GM18526 (cell line): ENCODE results near the gene SIGLEC15.

ENCODE experiments used
- POLR2A ChIP-seq: IDR thresholded peaks from 3 replicates; pipeline ENCODE4 v1.6.1; 2011; ENCODE audit not compliant: insufficient read length; ENCODE audit errors: extremely low read depth

The SIGLEC15 gene

GRCh38 chr18:45805551-45805950, 19.9 kb upstream of the SIGLEC15 start:
- TF ChIP-seq POLR2A: no peak

GRCh38 chr18:45806226-45806625, 19.2 kb upstream of the SIGLEC15 start:
- TF ChIP-seq POLR2A: no peak

GRCh38 chr18:45817543-45817942, 7.9 kb upstream of the SIGLEC15 start:
- no peak for TF ChIP-seq POLR2A

GRCh38 chr18:45820106-45820745, 5.2 kb upstream of the SIGLEC15 start:
- TF ChIP-seq POLR2A: no peak

GRCh38 chr18:45821026-45821425, 4.4 kb upstream of the SIGLEC15 start:
- TF ChIP-seq POLR2A: no peak

- TF ChIP-seq POLR2A: no peak
Observed at GRCh38 chr18:45821711-45822110, 3.8 kb upstream of the SIGLEC15 start.

- no peak for TF ChIP-seq POLR2A
Observed at GRCh38 chr18:45826084-45826483, 609 bp downstream of the SIGLEC15 start.

- no peak for TF ChIP-seq POLR2A
Observed at GRCh38 chr18:45828917-45829811, 3.7 kb downstream of the SIGLEC15 start.

- TF ChIP-seq POLR2A: no peak
Observed at GRCh38 chr18:45829855-45830254, 4.4 kb downstream of the SIGLEC15 start.

- TF ChIP-seq POLR2A: no peak
Observed at GRCh38 chr18:45830917-45831316, 5.4 kb downstream of the SIGLEC15 start.

GRCh38 chr18:45833846-45834245, 8.4 kb downstream of the SIGLEC15 start:
- TF ChIP-seq POLR2A: no peak

- TF ChIP-seq POLR2A: no peak
Observed at GRCh38 chr18:45834306-45834705, 8.8 kb downstream of the SIGLEC15 start.

- no peak for TF ChIP-seq POLR2A
Observed at GRCh38 chr18:45835057-45835636, 9.7 kb downstream of the SIGLEC15 start.

- no peak for TF ChIP-seq POLR2A
Observed at GRCh38 chr18:45836242-45837205, 11.0 kb downstream of the SIGLEC15 start.
